GM18505 (cell line): ENCODE measurements around the gene RBM12.
"Not testable (repeated sequence)": the region's sequence is repeated elsewhere in the genome, so short reads cannot be mapped to it uniquely, and the experiment has no call there.

Experiments used
- ATAC-seq: cut with Tn5 transposase; IDR thresholded peaks from one replicate; pipeline ENCODE4 v1.9.1; 2021; ENCODE audit not compliant: unreplicated experiment
- POLR2A ChIP-seq: IDR thresholded peaks from 4 replicates; pipeline ENCODE4 v1.6.1; 2011; ENCODE audit warnings: borderline replicate concordance; ENCODE audit not compliant: insufficient read depth, insufficient read length; ENCODE audit errors: extremely low read depth

Gene RBM12

GRCh38 chr20:35664466-35665206, at the start of gene RBM12, which contains the start of gene CPNE1:
Gene RBM12 (minus strand): TSS chr20:35664900. CDS start chr20:35655322, 9,578 bp downstream.
Gene CPNE1 (minus strand): TSS chr20:35664900. CDS start chr20:35632923, 31,977 bp downstream.
- TF ChIP-seq POLR2A, result peak; percentile 98
- ATAC-seq, result peak; percentile 71

GRCh38 chr20:35714127-35714526, 49.4 kb upstream of the RBM12 start:
- no peak for TF ChIP-seq POLR2A
- ATAC-seq, result no peak

GRCh38 chr20:35713120-35713519, 48.4 kb upstream of the RBM12 start:
- ATAC-seq, result not testable (repeated sequence)

GRCh38 chr20:35711588-35712209, 47.0 kb upstream of the RBM12 start:
- ATAC-seq, result no peak
- TF ChIP-seq POLR2A, result no peak

GRCh38 chr20:35710884-35711587, 46.3 kb upstream of the RBM12 start:
- no peak for TF ChIP-seq POLR2A
- no peak for ATAC-seq

GRCh38 chr20:35710039-35710438, 45.3 kb upstream of the RBM12 start:
- no peak for ATAC-seq
- no peak for TF ChIP-seq POLR2A

- no peak for TF ChIP-seq POLR2A
Measured at GRCh38 chr20:35709259-35709658, 44.6 kb upstream of the RBM12 start.

GRCh38 chr20:35708502-35708901, 43.8 kb upstream of the RBM12 start:
- no peak for ATAC-seq
- TF ChIP-seq POLR2A, result peak; percentile 13

More at GRCh38 chr20:35709259-35709658, 44.6 kb upstream of the RBM12 start:
- no peak for ATAC-seq

GRCh38 chr20:35706591-35707529, 42.2 kb upstream of the RBM12 start:
- not testable (repeated sequence) for ATAC-seq

- not testable (repeated sequence) for ATAC-seq
Measured at GRCh38 chr20:35705894-35706293, 41.2 kb upstream of the RBM12 start.

GRCh38 chr20:35704514-35705261, 40.0 kb upstream of the RBM12 start:
- ATAC-seq, result no peak
- TF ChIP-seq POLR2A, result no peak
